HG03045 (cell line): Measurements from ENCODE around the gene PIK3C3.
A peak's percentile ranks its signal among the peaks of the same experiment; 100 is the strongest.

Experiments used
- ATAC-seq: cut with Tn5 transposase; IDR thresholded peaks from one replicate; pipeline ENCODE4 v1.9.1; 2021; ENCODE audit warnings: mild to moderate bottlenecking, moderate library complexity; ENCODE audit not compliant: unreplicated experiment

PIK3C3 gene

GRCh38 chr18:42113529-42114191 is 158.6 kb downstream of the PIK3C3 start:
- ATAC-seq = peak; percentile 52

DNA sequence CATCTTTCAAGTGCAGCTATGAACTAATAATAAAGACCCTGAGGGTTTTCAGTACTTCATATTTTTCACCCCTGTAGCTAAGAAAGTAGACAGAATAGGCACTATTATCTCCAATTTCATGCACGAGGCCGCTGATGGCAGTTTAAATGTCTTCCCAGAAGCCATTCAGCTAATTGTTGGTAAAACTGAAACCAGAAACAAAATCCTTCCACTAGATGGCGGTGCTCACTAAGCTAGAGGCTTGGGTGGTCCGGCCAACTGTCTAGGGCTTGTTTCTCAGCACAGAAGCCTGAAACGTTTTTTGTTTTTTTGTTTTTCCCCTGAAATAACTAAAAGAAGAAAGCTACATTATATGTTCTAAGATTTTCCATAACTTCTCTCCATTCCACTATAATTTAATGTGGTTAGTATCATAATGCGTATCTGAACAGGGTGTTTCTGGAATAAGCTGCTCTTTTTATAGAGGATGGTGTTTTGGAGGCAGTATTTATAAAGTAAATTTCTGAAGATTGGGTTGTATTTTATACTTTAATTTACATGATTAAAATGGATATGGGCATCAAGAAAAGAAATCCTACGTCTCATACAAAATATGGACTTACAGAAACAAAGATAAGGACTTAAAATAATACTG is 159.4 kb downstream of the PIK3C3 start:
- peak; percentile 84 for ATAC-seq

- no peak for ATAC-seq
Measured at GRCh38 chr18:42126586-42126985, 171.6 kb downstream of the PIK3C3 start.

DNA sequence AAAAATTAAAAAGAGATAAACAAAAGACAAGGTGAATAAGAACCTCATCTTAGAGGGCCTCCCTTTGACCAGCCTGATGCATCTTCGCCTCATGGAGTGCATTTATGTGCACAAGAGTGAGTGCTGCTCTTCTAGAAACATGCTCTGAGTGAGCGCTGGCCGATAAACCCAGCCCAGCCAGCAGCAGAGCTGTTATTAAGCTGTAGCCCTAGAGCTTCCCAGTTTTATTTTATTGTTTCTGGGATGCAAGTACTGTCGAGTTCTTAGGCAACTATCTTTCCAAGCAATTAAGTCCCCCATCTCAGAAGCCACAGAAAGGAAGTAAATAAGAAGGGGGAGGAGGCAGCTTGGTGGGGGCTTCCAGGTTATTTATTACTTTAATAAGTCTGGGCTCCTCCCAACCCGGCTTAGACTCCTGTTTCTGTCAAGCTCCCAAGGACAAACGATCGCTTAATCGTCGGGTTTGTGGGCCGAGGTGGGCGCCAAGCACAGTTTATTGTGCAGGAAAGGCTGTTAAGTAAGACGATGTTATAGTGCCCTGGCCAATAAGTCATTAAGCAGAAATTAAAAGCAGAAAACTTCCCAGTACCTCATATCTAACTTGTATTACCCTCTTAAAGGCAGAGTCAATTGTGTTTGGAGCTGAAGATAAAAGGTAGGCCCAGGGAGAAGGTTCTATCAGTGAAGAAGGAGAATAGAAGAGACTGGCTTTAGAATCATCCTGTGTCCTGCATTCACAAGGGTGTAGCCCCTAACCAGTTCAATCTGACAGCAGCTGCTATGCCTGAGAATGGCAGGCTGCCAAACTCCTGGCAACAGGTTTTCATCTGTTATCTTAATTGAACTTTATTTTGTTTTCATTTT is 176.3 kb downstream of the PIK3C3 start:
- ATAC-seq = no peak

- ATAC-seq = no peak
Measured at GRCh38 chr18:42131930-42132244, 176.9 kb downstream of the PIK3C3 start.
